Measurements from ENCODE around the gene GABBR2. TPM values are rescaled to one million over a fixed set of nuclear protein-coding genes. Genes with fewer than 3 reads are reported as not detected.

Gene GABBR2
- polyA plus RNA-seq, 1 of the 3 experiments (the other 2 are of a cell fraction), result not detected

DNA sequence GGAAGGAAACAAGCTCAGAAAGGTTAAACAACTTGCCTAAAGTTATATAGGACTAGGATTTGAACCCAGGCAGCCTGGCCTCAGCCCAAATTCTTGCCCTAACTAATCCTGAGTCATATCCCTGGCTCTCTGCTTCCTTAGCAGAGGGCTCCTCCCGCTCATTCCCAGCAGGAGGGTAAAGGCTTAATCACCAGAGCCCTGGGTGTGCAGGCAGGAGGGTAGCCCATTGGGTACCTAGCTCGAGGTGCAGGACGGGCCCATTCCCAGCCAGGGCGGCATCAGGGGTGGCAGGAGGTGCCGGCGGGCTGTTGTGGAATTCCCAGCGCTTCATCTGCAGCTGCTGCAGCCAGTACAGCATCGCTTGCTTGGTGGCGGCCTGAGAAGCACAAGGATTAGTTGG lies 457.2 kb downstream of the GABBR2 start (continued):
- TF ChIP-seq SMC3 (IDR thresholded peaks at IDR 0.05; ENCODE audit: low read depth, low read length) (no peak), RFX5 (IDR thresholded peaks at IDR 0.05; ENCODE audit: low read length) (no peak), CHD2 (IDR thresholded peaks at IDR 0.05; ENCODE audit: low read length, partially characterized antibody) (no peak), FOXM1 (IDR thresholded peaks at IDR 0.05; ENCODE audit: low read depth) (no peak)
- TF ChIP-seq, protein P1, sequence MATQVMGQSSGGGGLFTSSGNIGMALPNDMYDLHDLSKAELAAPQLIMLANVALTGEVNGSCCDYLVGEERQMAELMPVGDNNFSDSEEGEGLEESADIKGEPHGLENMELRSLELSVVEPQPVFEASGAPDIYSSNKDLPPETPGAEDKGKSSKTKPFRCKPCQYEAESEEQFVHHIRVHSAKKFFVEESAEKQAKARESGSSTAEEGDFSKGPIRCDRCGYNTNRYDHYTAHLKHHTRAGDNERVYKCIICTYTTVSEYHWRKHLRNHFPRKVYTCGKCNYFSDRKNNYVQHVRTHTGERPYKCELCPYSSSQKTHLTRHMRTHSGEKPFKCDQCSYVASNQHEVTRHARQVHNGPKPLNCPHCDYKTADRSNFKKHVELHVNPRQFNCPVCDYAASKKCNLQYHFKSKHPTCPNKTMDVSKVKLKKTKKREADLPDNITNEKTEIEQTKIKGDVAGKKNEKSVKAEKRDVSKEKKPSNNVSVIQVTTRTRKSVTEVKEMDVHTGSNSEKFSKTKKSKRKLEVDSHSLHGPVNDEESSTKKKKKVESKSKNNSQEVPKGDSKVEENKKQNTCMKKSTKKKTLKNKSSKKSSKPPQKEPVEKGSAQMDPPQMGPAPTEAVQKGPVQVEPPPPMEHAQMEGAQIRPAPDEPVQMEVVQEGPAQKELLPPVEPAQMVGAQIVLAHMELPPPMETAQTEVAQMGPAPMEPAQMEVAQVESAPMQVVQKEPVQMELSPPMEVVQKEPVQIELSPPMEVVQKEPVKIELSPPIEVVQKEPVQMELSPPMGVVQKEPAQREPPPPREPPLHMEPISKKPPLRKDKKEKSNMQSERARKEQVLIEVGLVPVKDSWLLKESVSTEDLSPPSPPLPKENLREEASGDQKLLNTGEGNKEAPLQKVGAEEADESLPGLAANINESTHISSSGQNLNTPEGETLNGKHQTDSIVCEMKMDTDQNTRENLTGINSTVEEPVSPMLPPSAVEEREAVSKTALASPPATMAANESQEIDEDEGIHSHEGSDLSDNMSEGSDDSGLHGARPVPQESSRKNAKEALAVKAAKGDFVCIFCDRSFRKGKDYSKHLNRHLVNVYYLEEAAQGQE (IDR thresholded peaks at IDR 0.05; ENCODE audit: low read depth, low read length), result no peak
- TF ChIP-seq, protein P2, sequence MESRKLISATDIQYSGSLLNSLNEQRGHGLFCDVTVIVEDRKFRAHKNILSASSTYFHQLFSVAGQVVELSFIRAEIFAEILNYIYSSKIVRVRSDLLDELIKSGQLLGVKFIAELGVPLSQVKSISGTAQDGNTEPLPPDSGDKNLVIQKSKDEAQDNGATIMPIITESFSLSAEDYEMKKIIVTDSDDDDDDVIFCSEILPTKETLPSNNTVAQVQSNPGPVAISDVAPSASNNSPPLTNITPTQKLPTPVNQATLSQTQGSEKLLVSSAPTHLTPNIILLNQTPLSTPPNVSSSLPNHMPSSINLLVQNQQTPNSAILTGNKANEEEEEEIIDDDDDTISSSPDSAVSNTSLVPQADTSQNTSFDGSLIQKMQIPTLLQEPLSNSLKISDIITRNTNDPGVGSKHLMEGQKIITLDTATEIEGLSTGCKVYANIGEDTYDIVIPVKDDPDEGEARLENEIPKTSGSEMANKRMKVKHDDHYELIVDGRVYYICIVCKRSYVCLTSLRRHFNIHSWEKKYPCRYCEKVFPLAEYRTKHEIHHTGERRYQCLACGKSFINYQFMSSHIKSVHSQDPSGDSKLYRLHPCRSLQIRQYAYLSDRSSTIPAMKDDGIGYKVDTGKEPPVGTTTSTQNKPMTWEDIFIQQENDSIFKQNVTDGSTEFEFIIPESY (IDR thresholded peaks at IDR 0.05; ENCODE audit: borderline replicate concordance, low read depth), result no peak
- TF ChIP-seq, protein P3, sequence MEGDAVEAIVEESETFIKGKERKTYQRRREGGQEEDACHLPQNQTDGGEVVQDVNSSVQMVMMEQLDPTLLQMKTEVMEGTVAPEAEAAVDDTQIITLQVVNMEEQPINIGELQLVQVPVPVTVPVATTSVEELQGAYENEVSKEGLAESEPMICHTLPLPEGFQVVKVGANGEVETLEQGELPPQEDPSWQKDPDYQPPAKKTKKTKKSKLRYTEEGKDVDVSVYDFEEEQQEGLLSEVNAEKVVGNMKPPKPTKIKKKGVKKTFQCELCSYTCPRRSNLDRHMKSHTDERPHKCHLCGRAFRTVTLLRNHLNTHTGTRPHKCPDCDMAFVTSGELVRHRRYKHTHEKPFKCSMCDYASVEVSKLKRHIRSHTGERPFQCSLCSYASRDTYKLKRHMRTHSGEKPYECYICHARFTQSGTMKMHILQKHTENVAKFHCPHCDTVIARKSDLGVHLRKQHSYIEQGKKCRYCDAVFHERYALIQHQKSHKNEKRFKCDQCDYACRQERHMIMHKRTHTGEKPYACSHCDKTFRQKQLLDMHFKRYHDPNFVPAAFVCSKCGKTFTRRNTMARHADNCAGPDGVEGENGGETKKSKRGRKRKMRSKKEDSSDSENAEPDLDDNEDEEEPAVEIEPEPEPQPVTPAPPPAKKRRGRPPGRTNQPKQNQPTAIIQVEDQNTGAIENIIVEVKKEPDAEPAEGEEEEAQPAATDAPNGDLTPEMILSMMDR (IDR thresholded peaks at IDR 0.05), result no peak
- TF ChIP-seq, protein P4, sequence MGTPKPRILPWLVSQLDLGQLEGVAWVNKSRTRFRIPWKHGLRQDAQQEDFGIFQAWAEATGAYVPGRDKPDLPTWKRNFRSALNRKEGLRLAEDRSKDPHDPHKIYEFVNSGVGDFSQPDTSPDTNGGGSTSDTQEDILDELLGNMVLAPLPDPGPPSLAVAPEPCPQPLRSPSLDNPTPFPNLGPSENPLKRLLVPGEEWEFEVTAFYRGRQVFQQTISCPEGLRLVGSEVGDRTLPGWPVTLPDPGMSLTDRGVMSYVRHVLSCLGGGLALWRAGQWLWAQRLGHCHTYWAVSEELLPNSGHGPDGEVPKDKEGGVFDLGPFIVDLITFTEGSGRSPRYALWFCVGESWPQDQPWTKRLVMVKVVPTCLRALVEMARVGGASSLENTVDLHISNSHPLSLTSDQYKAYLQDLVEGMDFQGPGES (IDR thresholded peaks at IDR 0.05; ENCODE audit: low read depth, low read length), result no peak

DNA sequence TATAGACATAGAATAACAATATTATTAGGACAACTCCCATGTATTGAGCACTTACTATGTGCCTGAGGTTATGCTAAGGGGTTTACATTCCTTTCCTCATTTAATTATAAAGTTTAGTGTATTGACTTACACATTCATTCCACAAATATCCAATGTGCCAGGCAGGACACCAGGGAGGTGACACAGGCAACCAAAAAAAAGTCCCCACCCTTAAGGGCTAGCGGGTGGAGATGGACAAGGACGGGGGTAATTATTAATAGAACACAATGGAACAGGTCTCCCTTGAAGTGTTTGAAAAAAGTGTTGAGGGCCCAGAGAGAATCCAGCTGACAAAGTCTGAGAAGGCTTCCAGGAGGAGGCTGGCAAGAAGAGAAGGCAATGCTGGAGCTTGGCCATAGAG lies 459.0 kb downstream of the GABBR2 start:
- Histone ChIP-seq H3F3A (replicated peaks; ENCODE audit: insufficient read depth) (peaks cover 3% of the 10 kb centered on the region), H3K36me3 (replicated peaks in 1 of 2; ENCODE audit: control insufficient read depth in 1 of 2, insufficient read depth in 2 of 2, low read length in 1 of 2) (no peaks in the 10 kb centered on the region), H4K20me1 (ENCODE audit: insufficient read depth) (no peaks in the 10 kb centered on the region), H3K27ac (ENCODE audit: low read depth in 2 of 2, low read length in 1 of 2) (no peak overlapping the region), H2AFZ (ENCODE audit: low read depth) (no peak overlapping the region), H3K9me3 (no peaks in the 10 kb centered on the region), H3K9me2 (no peaks in the 10 kb centered on the region), H3K4me2 (no peak overlapping the region), H3K79me2 (ENCODE audit: insufficient read depth) (peaks cover 9% of the 10 kb centered on the region), H3K9ac (no peak overlapping the region), H3K4me3 (ENCODE audit: low read depth in 2 of 2, low read length in 1 of 2) (no peak overlapping the region), H3K4me1 (ENCODE audit: control insufficient read depth in 1 of 2, insufficient read depth in 2 of 2, low read depth in 1 of 2, low read length in 1 of 2) (peaks cover 1 to 11% of the 10 kb centered on the region in 2 experiments; a peak in 3 of 4 replicates), H3K27me3 (ENCODE audit: insufficient read depth) (no peaks in the 10 kb centered on the region)
- CTCF ChIA-PET, result interaction anchor here (1.5 kb wide), 1 partner anchor 8 kb away, joined by 7 read pairs; no protein-coding TSS in a partner anchor
- 82% methylated on average over 2 of the region's 2 CpGs for WGBS (ENCODE audit: low lambda C conversion rate)
- no peak for DNase-seq
- POLR2A ChIA-PET, result no interaction called here
- no peak for TF ChIP-seq GATA2 (CRISPR knock-in tag; IDR thresholded peaks at IDR 0.05)
- no peak for TF ChIP-seq TCF12 (IDR thresholded peaks at IDR 0.05)
- TF ChIP-seq, protein P5, sequence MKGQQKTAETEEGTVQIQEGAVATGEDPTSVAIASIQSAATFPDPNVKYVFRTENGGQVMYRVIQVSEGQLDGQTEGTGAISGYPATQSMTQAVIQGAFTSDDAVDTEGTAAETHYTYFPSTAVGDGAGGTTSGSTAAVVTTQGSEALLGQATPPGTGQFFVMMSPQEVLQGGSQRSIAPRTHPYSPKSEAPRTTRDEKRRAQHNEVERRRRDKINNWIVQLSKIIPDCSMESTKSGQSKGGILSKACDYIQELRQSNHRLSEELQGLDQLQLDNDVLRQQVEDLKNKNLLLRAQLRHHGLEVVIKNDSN (IDR thresholded peaks at IDR 0.05; ENCODE audit: borderline replicate concordance, low read depth), result no peak
- no peak for TF ChIP-seq RCOR1 (IDR thresholded peaks at IDR 0.05; ENCODE audit: low read length)
- TF ChIP-seq POLR2AphosphoS5 (IDR thresholded peaks at IDR 0.05; ENCODE audit: low read depth, low read length), result no peak
- no peak for TF ChIP-seq MEF2A (IDR thresholded peaks at IDR 0.05; ENCODE audit: borderline replicate concordance, low read depth)
- TF ChIP-seq NRF1 (IDR thresholded peaks at IDR 0.05; ENCODE audit: low read depth, low read length), result no peak
- TF ChIP-seq EP300 (IDR thresholded peaks at IDR 0.05; ENCODE audit: borderline replicate concordance in 1 of 2, low read depth in 1 of 2, low read length in 1 of 2), result no peak
- TF ChIP-seq, protein P1 (IDR thresholded peaks at IDR 0.05; ENCODE audit: low read depth, low read length), result no peak
- TF ChIP-seq FOXM1 (IDR thresholded peaks at IDR 0.05; ENCODE audit: low read depth), result no peak
